Cardiac septum (tissue), 1 donor: ENCODE measurements around the gene EVX2. TPM values are rescaled to one million over a fixed set of nuclear protein-coding genes. Genes with fewer than 3 reads are reported as not detected.

Source experiments
- total RNA-seq: library from RNA; stranded (reverse); fragmentation: NEBNext Ultra II Directional; extraction: Animal tissue kit (Norgen Biotek cat#: 25700); gene quantifications from one replicate; pipeline ENCODE4 v1.2.1, GENCODE V29; 2021
- donor health status: DM: no; HTN: no; CAD: no.

Gene EVX2
- total RNA-seq, 1 donor from 2014 or later = not detected

Other genes starting within 250 kb of the EVX2 start
- gene LNPK, start 81.7 kb downstream of the EVX2 start, total RNA-seq = 44.0 TPM
- not detected for gene HOXD13, start 8.8 kb upstream of the EVX2 start, total RNA-seq
- not detected for gene HOXD12, start 15.8 kb upstream of the EVX2 start, total RNA-seq
- gene HOXD11, start 23.3 kb upstream of the EVX2 start, total RNA-seq = not detected
- 0.16 TPM for gene HOXD10, start 32.8 kb upstream of the EVX2 start, total RNA-seq
- gene HOXD9, start 38.8 kb upstream of the EVX2 start, total RNA-seq = not detected
- 1.1 TPM for gene HOXD8, start 45.7 kb upstream of the EVX2 start, total RNA-seq
- gene HOXD4, start 67.6 kb upstream of the EVX2 start, total RNA-seq = 0.70 TPM
- 1.0 TPM for gene HOXD3, start 73.3 kb upstream of the EVX2 start, total RNA-seq
- 0.59 TPM for gene HOXD1, start 104.7 kb upstream of the EVX2 start, total RNA-seq
- gene MTX2, start 185.5 kb upstream of the EVX2 start, total RNA-seq = 44.1 TPM